Stimulated activated memory B cell treated with anti-CD40 and anti-IgM and Interleukin-4, amounts not matched to agents 10 μg/mL and 1 μg/mL and 100 μg/mL, for 72 hours (primary cell): ENCODE data around the gene SMPD2.

ENCODE experiments used
- ATAC-seq: fragments of 150-1000 bp; cut with Tn5 transposase; 2 replicates; pipeline ENCODE4 v1.10.0; 2021
- H3K27ac Mint-ChIP-seq: one replicate; pipeline ENCODE4 v1.8.0; 2022; ENCODE audit warnings: mild to moderate bottlenecking, mixed read lengths
- H3K27me3 Mint-ChIP-seq: one replicate; pipeline ENCODE4 v1.8.0; 2022; ENCODE audit warnings: mixed read lengths
- H3K36me3 Mint-ChIP-seq: one replicate; pipeline ENCODE4 v1.8.0; 2022; ENCODE audit warnings: mixed read lengths
- H3K4me1 Mint-ChIP-seq: one replicate; pipeline ENCODE4 v1.8.0; 2022; ENCODE audit warnings: mixed read lengths
- H3K4me3 Mint-ChIP-seq: one replicate; pipeline ENCODE4 v1.8.0; 2022; ENCODE audit warnings: mild to moderate bottlenecking, moderate library complexity, mixed read lengths
- H3K9me3 Mint-ChIP-seq: one replicate; pipeline ENCODE4 v1.8.0; 2022; ENCODE audit warnings: mixed read lengths

The SMPD2 gene

GRCh38 chr6:109441069-109441816 is 719 bp downstream of the SMPD2 start:
- H3K36me3 Mint-ChIP-seq, result peaks cover 40% of the 10 kb centered on the region
- H3K27me3 Mint-ChIP-seq, result no peaks in the 10 kb centered on the region
- peaks cover 44% of the 10 kb centered on the region for H3K4me1 Mint-ChIP-seq
- peak overlapping the region; percentile 90 for H3K27ac Mint-ChIP-seq
- ATAC-seq, result peak; percentile 28
- no peaks in the 10 kb centered on the region for H3K9me3 Mint-ChIP-seq
- peak overlapping the region; percentile 95 for H3K4me3 Mint-ChIP-seq

GRCh38 chr6:109442393-109442924 is 1.9 kb downstream of the SMPD2 start:
- H3K27me3 Mint-ChIP-seq, result no peaks in the 10 kb centered on the region
- ATAC-seq, result no peak
- H3K27ac Mint-ChIP-seq, result peak overlapping the region; percentile 90
- peak overlapping the region; percentile 95 for H3K4me3 Mint-ChIP-seq
- H3K4me1 Mint-ChIP-seq, result peaks cover 44% of the 10 kb centered on the region
- H3K36me3 Mint-ChIP-seq, result peaks cover 48% of the 10 kb centered on the region
- H3K9me3 Mint-ChIP-seq, result no peaks in the 10 kb centered on the region

- no peaks in the 10 kb centered on the region for H3K27me3 Mint-ChIP-seq
- peaks cover 55% of the 10 kb centered on the region for H3K4me1 Mint-ChIP-seq
- H3K27ac Mint-ChIP-seq, result peak overlapping the region; percentile 90
- peaks cover 56% of the 10 kb centered on the region for H3K36me3 Mint-ChIP-seq
- no peaks in the 10 kb centered on the region for H3K9me3 Mint-ChIP-seq
- H3K4me3 Mint-ChIP-seq, result no peak overlapping the region
- ATAC-seq, result no peak
Measured at GRCh38 chr6:109443425-109443950, 3.0 kb downstream of the SMPD2 start.

- peaks cover 73% of the 10 kb centered on the region for H3K4me1 Mint-ChIP-seq
- no peak for ATAC-seq
- peak overlapping the region; percentile 44 for H3K27ac Mint-ChIP-seq
- H3K4me3 Mint-ChIP-seq, result no peak overlapping the region
- H3K9me3 Mint-ChIP-seq, result no peaks in the 10 kb centered on the region
- peaks cover 65% of the 10 kb centered on the region for H3K36me3 Mint-ChIP-seq
- H3K27me3 Mint-ChIP-seq, result no peaks in the 10 kb centered on the region
Measured at GRCh38 chr6:109445382-109445781, 4.9 kb downstream of the SMPD2 start.

GRCh38 chr6:109446072-109446471 is 5.5 kb downstream of the SMPD2 start:
- Mint-ChIP-seq H3K4me1 (peaks cover 79% of the 10 kb centered on the region), H3K36me3 (peaks cover 71% of the 10 kb centered on the region), H3K9me3 (no peaks in the 10 kb centered on the region), H3K27me3 (no peaks in the 10 kb centered on the region), H3K27ac (peak overlapping the region; percentile 44), H3K4me3 (no peak overlapping the region)
- ATAC-seq, result no peak

- Mint-ChIP-seq H3K36me3 (peaks cover 71% of the 10 kb centered on the region), H3K4me1 (peaks cover 77% of the 10 kb centered on the region), H3K4me3 (no peak overlapping the region), H3K27ac (no peak overlapping the region), H3K9me3 (no peaks in the 10 kb centered on the region), H3K27me3 (no peaks in the 10 kb centered on the region)
- ATAC-seq, result no peak
Measured at GRCh38 chr6:109446541-109446940, 6.0 kb downstream of the SMPD2 start.

- peaks cover 77% of the 10 kb centered on the region for H3K4me1 Mint-ChIP-seq
- no peak for ATAC-seq
- H3K9me3 Mint-ChIP-seq, result no peaks in the 10 kb centered on the region
- H3K27ac Mint-ChIP-seq, result peak overlapping the region; percentile 79
- H3K27me3 Mint-ChIP-seq, result no peaks in the 10 kb centered on the region
- peaks cover 68% of the 10 kb centered on the region for H3K36me3 Mint-ChIP-seq
- no peak overlapping the region for H3K4me3 Mint-ChIP-seq
Measured at GRCh38 chr6:109447087-109447486, 6.6 kb downstream of the SMPD2 start.

GRCh38 chr6:109447878-109448555 is 7.5 kb downstream of the SMPD2 start:
- Mint-ChIP-seq H3K9me3 (no peaks in the 10 kb centered on the region), H3K4me3 (no peak overlapping the region), H3K27me3 (no peaks in the 10 kb centered on the region), H3K36me3 (peaks cover 69% of the 10 kb centered on the region), H3K4me1 (peaks cover 77% of the 10 kb centered on the region), H3K27ac (peak overlapping the region; percentile 79)
- ATAC-seq, result peak; percentile 29

- peaks cover 77% of the 10 kb centered on the region for H3K4me1 Mint-ChIP-seq
- H3K9me3 Mint-ChIP-seq, result no peaks in the 10 kb centered on the region
- no peak for ATAC-seq
- H3K27me3 Mint-ChIP-seq, result no peaks in the 10 kb centered on the region
- H3K27ac Mint-ChIP-seq, result peak overlapping the region; percentile 79
- H3K36me3 Mint-ChIP-seq, result peaks cover 63% of the 10 kb centered on the region
- H3K4me3 Mint-ChIP-seq, result no peak overlapping the region
Measured at GRCh38 chr6:109448615-109449014, 8.1 kb downstream of the SMPD2 start.

- Mint-ChIP-seq H3K4me1 (peaks cover 77% of the 10 kb centered on the region), H3K9me3 (no peaks in the 10 kb centered on the region), H3K27ac (peak overlapping the region; percentile 79), H3K27me3 (no peaks in the 10 kb centered on the region), H3K36me3 (peaks cover 63% of the 10 kb centered on the region), H3K4me3 (no peak overlapping the region)
- no peak for ATAC-seq
Measured at GRCh38 chr6:109449064-109449794, 8.7 kb downstream of the SMPD2 start.

- no peaks in the 10 kb centered on the region for H3K27me3 Mint-ChIP-seq
- H3K4me3 Mint-ChIP-seq, result peak overlapping the region; percentile 10
- peak overlapping the region; percentile 79 for H3K27ac Mint-ChIP-seq
- no peaks in the 10 kb centered on the region for H3K9me3 Mint-ChIP-seq
- ATAC-seq, result peak; percentile 46
- peaks cover 79% of the 10 kb centered on the region for H3K4me1 Mint-ChIP-seq
- peaks cover 57% of the 10 kb centered on the region for H3K36me3 Mint-ChIP-seq
Measured at GRCh38 chr6:109449795-109450673, 9.5 kb downstream of the SMPD2 start.

- H3K4me3 Mint-ChIP-seq, result no peak overlapping the region
- H3K27me3 Mint-ChIP-seq, result no peaks in the 10 kb centered on the region
- H3K27ac Mint-ChIP-seq, result peak overlapping the region; percentile 79
- peaks cover 49% of the 10 kb centered on the region for H3K36me3 Mint-ChIP-seq
- H3K9me3 Mint-ChIP-seq, result no peaks in the 10 kb centered on the region
- H3K4me1 Mint-ChIP-seq, result peaks cover 71% of the 10 kb centered on the region
- ATAC-seq, result no peak
Measured at GRCh38 chr6:109450801-109451200, 10.3 kb downstream of the SMPD2 start.

GRCh38 chr6:109451376-109451775 is 10.9 kb downstream of the SMPD2 start:
- H3K36me3 Mint-ChIP-seq, result peaks cover 44% of the 10 kb centered on the region

GRCh38 chr6:109452181-109452580 is 11.7 kb downstream of the SMPD2 start:
- Mint-ChIP-seq H3K4me3 (no peak overlapping the region), H3K27ac (peak overlapping the region; percentile 96), H3K27me3 (no peaks in the 10 kb centered on the region), H3K9me3 (no peaks in the 10 kb centered on the region), H3K4me1 (peaks cover 80% of the 10 kb centered on the region), H3K36me3 (peaks cover 39% of the 10 kb centered on the region)
- no peak for ATAC-seq

More at GRCh38 chr6:109451376-109451775, 10.9 kb downstream of the SMPD2 start:
- Mint-ChIP-seq H3K4me1 (peaks cover 72% of the 10 kb centered on the region), H3K27ac (peak overlapping the region; percentile 79), H3K27me3 (no peaks in the 10 kb centered on the region), H3K4me3 (no peak overlapping the region), H3K9me3 (no peaks in the 10 kb centered on the region)
- no peak for ATAC-seq
